WTC11 (cell line): ENCODE results near the gene GLB1L3. TPM values are rescaled to one million over a fixed set of nuclear protein-coding genes. Genes with fewer than 3 reads are reported as not detected.

Source experiments
- ATAC-seq: fragments of 200-7000 bp; cut with Tn5 transposase; 2 replicates; pipeline ENCODE4 v1.10.0; 2021; ENCODE audit warnings: mild to moderate bottlenecking, moderate library complexity
- CTCF ChIA-PET: fragments of 300-600 bp; sonication (Branson Sonifier 250); formaldehyde crosslinking; loops from one replicate; lab custom pipeline; 2021; ENCODE audit warnings: antibody characterized with exemption; lab: Charles Lee
- POLR2A ChIA-PET: fragments of 350-600 bp; sonication (Branson Sonifier 250); formaldehyde crosslinking; loops from one replicate; lab custom pipeline; 2021; ENCODE audit warnings: antibody characterized with exemption; lab: Charles Lee
- DNase-seq: peaks from one replicate; pipeline ENCODE4 v3.0.0; 2021; ENCODE audit warnings: low spot score
- H3K27ac Mint-ChIP-seq: 2 replicates; pipeline ENCODE4 v1.8.0; 2021; ENCODE audit warnings: mixed read lengths
- H3K27me3 Mint-ChIP-seq: 2 replicates; pipeline ENCODE4 v1.8.0; 2021; ENCODE audit warnings: low read depth, mild to moderate bottlenecking, moderate library complexity, mixed read lengths
- H3K36me3 Mint-ChIP-seq: 2 replicates; pipeline ENCODE4 v1.8.0; 2021; ENCODE audit warnings: mixed read lengths
- H3K4me1 Mint-ChIP-seq: 2 replicates; pipeline ENCODE4 v1.8.0; 2022; ENCODE audit warnings: mixed read lengths
- H3K4me3 Mint-ChIP-seq: 2 replicates; pipeline ENCODE4 v1.8.0; 2021; ENCODE audit warnings: mild to moderate bottlenecking, moderate library complexity, mixed read lengths
- H3K9me3 Mint-ChIP-seq: 2 replicates; pipeline ENCODE4 v1.8.0; 2021; ENCODE audit warnings: mixed read lengths
- IRF2 ChIP-seq: sonication (generic); formaldehyde crosslinking; IDR thresholded peaks from 2 replicates; pipeline ENCODE4 v1.8.0; 2022; ENCODE audit warnings: low read depth, missing genetic modification reagents, borderline replicate concordance
- MYBL2 ChIP-seq: sonication (generic); formaldehyde crosslinking; IDR thresholded peaks from 2 replicates; pipeline ENCODE4 v1.8.1; 2023; ENCODE audit warnings: mild to moderate bottlenecking, moderate library complexity, missing genetic modification reagents
- SMAD3 ChIP-seq: sonication (generic); formaldehyde crosslinking; IDR thresholded peaks from 2 replicates; pipeline ENCODE4 v1.8.0; 2022; ENCODE audit warnings: missing genetic modification reagents, mild to moderate bottlenecking, borderline replicate concordance
- SMAD4 ChIP-seq: sonication (generic); formaldehyde crosslinking; IDR thresholded peaks from 2 replicates; pipeline ENCODE4 v1.8.0; 2022; ENCODE audit warnings: mild to moderate bottlenecking, missing genetic modification reagents
- SOX15 ChIP-seq: fragments of 250-450 bp; sonication (Bioruptor Pico); IDR thresholded peaks from 2 replicates; pipeline ENCODE4 v1.9.0; 2021; ENCODE audit warnings: mild to moderate bottlenecking
- SP1 ChIP-seq: sonication (generic); formaldehyde crosslinking; conservative IDR thresholded peaks from 2 replicates; pipeline ENCODE4 v1.8.1; 2022; ENCODE audit warnings: missing genetic modification reagents
- TEAD4 ChIP-seq: sonication (generic); formaldehyde crosslinking; IDR thresholded peaks from 2 replicates; pipeline ENCODE4 v1.8.0; 2022; ENCODE audit warnings: mild to moderate bottlenecking, missing genetic modification reagents
- ZBTB21 ChIP-seq: sonication (generic); formaldehyde crosslinking; IDR thresholded peaks from 2 replicates; pipeline ENCODE4 v1.8.1; 2023; ENCODE audit warnings: mild to moderate bottlenecking, missing genetic modification reagents, borderline replicate concordance
- ZNF317 ChIP-seq: sonication (generic); formaldehyde crosslinking; IDR thresholded peaks from 2 replicates; pipeline ENCODE4 v1.8.1; 2023; ENCODE audit warnings: low read depth, mild to moderate bottlenecking, moderate library complexity, missing genetic modification reagents, borderline replicate concordance
- ZNF396 ChIP-seq: fragments of 250-450 bp; sonication (Bioruptor Pico); IDR thresholded peaks from 2 replicates; pipeline ENCODE4 v1.8.0; 2021; ENCODE audit warnings: mild to moderate bottlenecking, moderate library complexity, borderline replicate concordance
- ZNF423 ChIP-seq: fragments of 250-450 bp; sonication (Bioruptor Pico); IDR thresholded peaks from 2 replicates; pipeline ENCODE4 v2.1.2; 2022; ENCODE audit warnings: mild to moderate bottlenecking, moderate library complexity
- total RNA-seq: library from RNA; stranded (reverse); gene quantifications from 3 replicates; pipeline ENCODE4 v1.2.3, GENCODE V29; 2021
- TF ChIP-seq, protein P1 (sequence below): fragments of 250-450 bp; sonication (Bioruptor Pico); IDR thresholded peaks from 2 replicates; pipeline ENCODE4 v1.8.0; 2021; ENCODE audit warnings: mild to moderate bottlenecking
- TF ChIP-seq, protein P2 (sequence below): sonication (generic); formaldehyde crosslinking; IDR thresholded peaks from 2 replicates; pipeline ENCODE4 v1.8.0; 2022; ENCODE audit warnings: mild to moderate bottlenecking, missing genetic modification reagents
- TF ChIP-seq, protein P3 (sequence below): sonication (generic); formaldehyde crosslinking; IDR thresholded peaks from 2 replicates; pipeline ENCODE4 v1.8.0; 2023; ENCODE audit warnings: missing genetic modification reagents, mild to moderate bottlenecking, borderline replicate concordance
- TF ChIP-seq, protein P4 (sequence below): sonication (generic); formaldehyde crosslinking; IDR thresholded peaks from 2 replicates; pipeline ENCODE4 v1.8.1; 2023; ENCODE audit warnings: mild to moderate bottlenecking, missing genetic modification reagents, moderate library complexity
- TF ChIP-seq, protein P5 (sequence below): sonication (generic); formaldehyde crosslinking; IDR thresholded peaks from 2 replicates; pipeline ENCODE4 v1.8.1; 2023; ENCODE audit warnings: mild to moderate bottlenecking, missing genetic modification reagents, moderate library complexity
- TF ChIP-seq, protein P6 (sequence below): sonication (generic); formaldehyde crosslinking; IDR thresholded peaks from 2 replicates; pipeline ENCODE4 v1.8.1; 2022; ENCODE audit warnings: low read depth, mild to moderate bottlenecking, moderate library complexity, missing genetic modification reagents, borderline replicate concordance

GLB1L3 gene
- total RNA-seq, 1 experiment from 2014 or later: 50.2 TPM

DNA sequence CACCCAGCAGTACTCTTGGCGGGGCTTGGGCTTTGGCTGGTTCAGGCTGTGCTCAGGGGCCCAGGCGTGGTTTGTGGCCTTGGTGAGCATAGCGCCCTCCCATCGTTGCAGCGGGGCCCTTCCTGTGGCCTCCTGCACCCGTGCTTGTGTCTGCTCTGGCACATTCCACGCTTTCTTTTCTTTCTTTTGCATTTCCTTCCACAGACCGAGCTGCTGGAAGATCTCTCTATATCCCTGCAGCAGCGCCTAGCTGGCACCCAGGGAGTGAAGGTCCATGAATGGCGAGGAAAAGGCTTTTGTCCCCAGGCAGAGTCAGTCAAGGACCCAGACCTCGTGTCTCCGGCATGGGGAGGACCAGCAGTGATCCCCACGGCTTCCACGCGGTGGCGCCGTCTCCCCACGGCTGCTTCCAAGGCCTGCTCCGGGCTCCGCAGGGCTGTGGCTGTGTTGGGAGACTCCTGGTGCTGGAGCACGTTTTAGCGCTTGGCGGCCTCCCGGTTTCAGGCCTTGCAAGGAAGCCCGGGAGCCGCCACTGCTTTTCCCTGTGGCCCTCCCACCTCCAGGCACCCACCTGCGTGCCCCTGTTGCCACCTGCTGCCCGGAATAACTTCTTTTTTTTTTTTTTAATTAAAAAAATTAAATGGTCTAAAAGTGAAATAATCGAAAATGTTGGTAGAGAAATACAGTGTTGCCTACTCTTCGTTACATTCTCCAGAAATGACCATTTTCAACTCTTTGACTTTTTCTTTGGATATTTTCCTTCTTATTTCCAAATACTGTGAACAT lies 84.1 kb downstream of the GLB1L3 start (continued):
- TF ChIP-seq ZNF396 (CRISPR knock-in tag) (no peak), ZBTB21 (no peak), IRF2 (CRISPR knock-in tag) (no peak), ZNF317 (CRISPR knock-in tag) (no peak), SOX15 (no peak), SMAD3 (CRISPR knock-in tag) (no peak), ZNF423 (no peak), SMAD4 (CRISPR knock-in tag) (no peak), MYBL2 (no peak)
- TF ChIP-seq, protein P1, sequence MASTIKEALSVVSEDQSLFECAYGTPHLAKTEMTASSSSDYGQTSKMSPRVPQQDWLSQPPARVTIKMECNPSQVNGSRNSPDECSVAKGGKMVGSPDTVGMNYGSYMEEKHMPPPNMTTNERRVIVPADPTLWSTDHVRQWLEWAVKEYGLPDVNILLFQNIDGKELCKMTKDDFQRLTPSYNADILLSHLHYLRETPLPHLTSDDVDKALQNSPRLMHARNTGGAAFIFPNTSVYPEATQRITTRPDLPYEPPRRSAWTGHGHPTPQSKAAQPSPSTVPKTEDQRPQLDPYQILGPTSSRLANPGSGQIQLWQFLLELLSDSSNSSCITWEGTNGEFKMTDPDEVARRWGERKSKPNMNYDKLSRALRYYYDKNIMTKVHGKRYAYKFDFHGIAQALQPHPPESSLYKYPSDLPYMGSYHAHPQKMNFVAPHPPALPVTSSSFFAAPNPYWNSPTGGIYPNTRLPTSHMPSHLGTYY (CRISPR knock-in tag): no peak
- TF ChIP-seq, protein P2, sequence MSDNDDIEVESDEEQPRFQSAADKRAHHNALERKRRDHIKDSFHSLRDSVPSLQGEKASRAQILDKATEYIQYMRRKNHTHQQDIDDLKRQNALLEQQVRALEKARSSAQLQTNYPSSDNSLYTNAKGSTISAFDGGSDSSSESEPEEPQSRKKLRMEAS: peak; percentile 95
- TF ChIP-seq, protein P3, sequence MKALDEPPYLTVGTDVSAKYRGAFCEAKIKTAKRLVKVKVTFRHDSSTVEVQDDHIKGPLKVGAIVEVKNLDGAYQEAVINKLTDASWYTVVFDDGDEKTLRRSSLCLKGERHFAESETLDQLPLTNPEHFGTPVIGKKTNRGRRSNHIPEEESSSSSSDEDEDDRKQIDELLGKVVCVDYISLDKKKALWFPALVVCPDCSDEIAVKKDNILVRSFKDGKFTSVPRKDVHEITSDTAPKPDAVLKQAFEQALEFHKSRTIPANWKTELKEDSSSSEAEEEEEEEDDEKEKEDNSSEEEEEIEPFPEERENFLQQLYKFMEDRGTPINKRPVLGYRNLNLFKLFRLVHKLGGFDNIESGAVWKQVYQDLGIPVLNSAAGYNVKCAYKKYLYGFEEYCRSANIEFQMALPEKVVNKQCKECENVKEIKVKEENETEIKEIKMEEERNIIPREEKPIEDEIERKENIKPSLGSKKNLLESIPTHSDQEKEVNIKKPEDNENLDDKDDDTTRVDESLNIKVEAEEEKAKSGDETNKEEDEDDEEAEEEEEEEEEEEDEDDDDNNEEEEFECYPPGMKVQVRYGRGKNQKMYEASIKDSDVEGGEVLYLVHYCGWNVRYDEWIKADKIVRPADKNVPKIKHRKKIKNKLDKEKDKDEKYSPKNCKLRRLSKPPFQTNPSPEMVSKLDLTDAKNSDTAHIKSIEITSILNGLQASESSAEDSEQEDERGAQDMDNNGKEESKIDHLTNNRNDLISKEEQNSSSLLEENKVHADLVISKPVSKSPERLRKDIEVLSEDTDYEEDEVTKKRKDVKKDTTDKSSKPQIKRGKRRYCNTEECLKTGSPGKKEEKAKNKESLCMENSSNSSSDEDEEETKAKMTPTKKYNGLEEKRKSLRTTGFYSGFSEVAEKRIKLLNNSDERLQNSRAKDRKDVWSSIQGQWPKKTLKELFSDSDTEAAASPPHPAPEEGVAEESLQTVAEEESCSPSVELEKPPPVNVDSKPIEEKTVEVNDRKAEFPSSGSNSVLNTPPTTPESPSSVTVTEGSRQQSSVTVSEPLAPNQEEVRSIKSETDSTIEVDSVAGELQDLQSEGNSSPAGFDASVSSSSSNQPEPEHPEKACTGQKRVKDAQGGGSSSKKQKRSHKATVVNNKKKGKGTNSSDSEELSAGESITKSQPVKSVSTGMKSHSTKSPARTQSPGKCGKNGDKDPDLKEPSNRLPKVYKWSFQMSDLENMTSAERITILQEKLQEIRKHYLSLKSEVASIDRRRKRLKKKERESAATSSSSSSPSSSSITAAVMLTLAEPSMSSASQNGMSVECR: no peak

DNA sequence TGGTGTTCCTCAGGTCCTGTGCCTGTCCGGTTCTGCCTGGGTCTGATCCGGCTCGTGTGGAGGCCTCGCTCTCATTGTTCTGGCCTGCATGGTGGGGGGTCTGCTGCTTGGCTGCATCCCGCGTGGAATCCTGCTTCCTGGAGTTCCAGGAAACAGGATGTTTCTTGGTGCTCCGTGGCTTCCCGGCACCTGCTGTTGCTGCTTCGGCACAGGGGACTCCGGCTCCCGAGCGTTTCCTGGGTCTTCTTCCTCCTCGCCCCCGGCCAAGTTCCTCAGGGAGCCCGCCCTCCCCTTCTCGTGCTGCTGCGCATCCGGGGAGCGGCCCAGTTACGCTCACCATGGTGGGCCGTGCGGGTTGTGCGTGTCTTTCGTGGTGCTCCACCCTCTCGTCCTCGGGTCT lies 85.5 kb downstream of the GLB1L3 start:
- H3K27ac Mint-ChIP-seq: no peak overlapping the region
- H3K27me3 Mint-ChIP-seq: peaks cover 12% of the 10 kb centered on the region
- TF ChIP-seq, protein P4, sequence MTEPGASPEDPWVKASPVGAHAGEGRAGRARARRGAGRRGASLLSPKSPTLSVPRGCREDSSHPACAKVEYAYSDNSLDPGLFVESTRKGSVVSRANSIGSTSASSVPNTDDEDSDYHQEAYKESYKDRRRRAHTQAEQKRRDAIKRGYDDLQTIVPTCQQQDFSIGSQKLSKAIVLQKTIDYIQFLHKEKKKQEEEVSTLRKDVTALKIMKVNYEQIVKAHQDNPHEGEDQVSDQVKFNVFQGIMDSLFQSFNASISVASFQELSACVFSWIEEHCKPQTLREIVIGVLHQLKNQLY (CRISPR knock-in tag): no peak
- TF ChIP-seq, protein P5, sequence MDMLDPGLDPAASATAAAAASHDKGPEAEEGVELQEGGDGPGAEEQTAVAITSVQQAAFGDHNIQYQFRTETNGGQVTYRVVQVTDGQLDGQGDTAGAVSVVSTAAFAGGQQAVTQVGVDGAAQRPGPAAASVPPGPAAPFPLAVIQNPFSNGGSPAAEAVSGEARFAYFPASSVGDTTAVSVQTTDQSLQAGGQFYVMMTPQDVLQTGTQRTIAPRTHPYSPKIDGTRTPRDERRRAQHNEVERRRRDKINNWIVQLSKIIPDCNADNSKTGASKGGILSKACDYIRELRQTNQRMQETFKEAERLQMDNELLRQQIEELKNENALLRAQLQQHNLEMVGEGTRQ (CRISPR knock-in tag): no peak
- TF ChIP-seq ZBTB21: no peak
- TF ChIP-seq ZNF317 (CRISPR knock-in tag): no peak
- no peak for DNase-seq
- no peak overlapping the region for H3K4me3 Mint-ChIP-seq
- H3K36me3 Mint-ChIP-seq: no peaks in the 10 kb centered on the region
- ChIA-PET CTCF (no interaction called here), POLR2A (no interaction called here)
- peaks cover 15% of the 10 kb centered on the region for H3K4me1 Mint-ChIP-seq
- no peak for ATAC-seq
- H3K9me3 Mint-ChIP-seq: no peaks in the 10 kb centered on the region

DNA sequence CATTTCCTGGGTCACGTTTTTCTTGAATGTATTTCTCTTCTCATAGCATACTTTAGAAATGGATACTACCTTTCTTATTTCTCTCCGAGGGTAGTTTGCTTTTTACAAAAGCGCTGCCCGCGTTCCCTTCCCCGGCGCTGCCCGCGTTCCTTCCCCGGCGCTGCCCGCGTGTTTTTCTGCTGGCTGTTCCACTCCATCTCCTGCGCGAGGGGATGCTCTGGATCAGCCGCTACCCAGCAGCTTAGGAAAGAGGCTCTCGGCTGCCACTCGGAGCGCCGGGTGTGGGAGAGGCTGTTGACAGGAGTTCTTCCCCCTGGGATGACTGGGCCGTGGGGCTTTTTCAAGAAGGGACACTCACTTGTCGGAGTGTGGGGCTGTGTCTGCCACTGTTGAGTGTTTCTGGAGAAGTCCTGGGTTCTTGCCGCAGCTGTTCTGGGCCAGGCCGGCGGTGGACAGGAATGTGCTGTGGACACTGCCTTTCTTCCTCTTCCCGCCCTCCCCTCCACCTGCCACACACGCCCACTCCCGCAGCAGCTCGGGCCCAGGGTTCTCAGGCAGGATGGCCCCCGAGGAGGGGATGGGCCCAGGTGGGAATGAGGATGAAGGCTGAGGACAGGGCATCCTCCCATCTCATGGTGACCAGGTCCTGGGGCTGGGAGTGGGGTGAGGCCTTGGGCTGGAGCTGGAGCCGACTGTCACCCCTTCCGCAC lies 86.2 kb downstream of the GLB1L3 start:
- no peaks in the 10 kb centered on the region for H3K36me3 Mint-ChIP-seq
- no peak for DNase-seq
- H3K27ac Mint-ChIP-seq: 0 out of 2 replicates have a peak overlapping the region, but pooled peaks have one; percentile 46
- ChIA-PET CTCF (no interaction called here), POLR2A (interaction anchor here (0.6 kb wide), 1 partner anchor 145 kb away, joined by 3 read pairs; no protein-coding TSS in a partner anchor)
- H3K27me3 Mint-ChIP-seq: peaks cover 12% of the 10 kb centered on the region
- no peak for ATAC-seq
- H3K4me1 Mint-ChIP-seq: peaks cover 15% of the 10 kb centered on the region
- H3K4me3 Mint-ChIP-seq: no peak overlapping the region
- no peaks in the 10 kb centered on the region for H3K9me3 Mint-ChIP-seq
- TF ChIP-seq SP1 (CRISPR knock-in tag) (no peak), SMAD3 (CRISPR knock-in tag) (no peak), TEAD4 (CRISPR knock-in tag) (no peak)
- TF ChIP-seq, protein P6, sequence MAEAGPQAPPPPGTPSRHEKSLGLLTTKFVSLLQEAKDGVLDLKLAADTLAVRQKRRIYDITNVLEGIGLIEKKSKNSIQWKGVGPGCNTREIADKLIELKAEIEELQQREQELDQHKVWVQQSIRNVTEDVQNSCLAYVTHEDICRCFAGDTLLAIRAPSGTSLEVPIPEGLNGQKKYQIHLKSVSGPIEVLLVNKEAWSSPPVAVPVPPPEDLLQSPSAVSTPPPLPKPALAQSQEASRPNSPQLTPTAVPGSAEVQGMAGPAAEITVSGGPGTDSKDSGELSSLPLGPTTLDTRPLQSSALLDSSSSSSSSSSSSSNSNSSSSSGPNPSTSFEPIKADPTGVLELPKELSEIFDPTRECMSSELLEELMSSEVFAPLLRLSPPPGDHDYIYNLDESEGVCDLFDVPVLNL (CRISPR knock-in tag): no peak
